Liver (tissue), 9 donors: Measurements from ENCODE around the gene ST7L. TPM values are rescaled to one million over a fixed set of nuclear protein-coding genes. Genes with fewer than 3 reads are reported as not detected.

Source experiments
- DNase-seq: peaks from one replicate; pipeline ENCODE4 v3.0.0-alpha.2; 2017; ENCODE audit warnings: low spot score
- H3K27ac ChIP-seq, 2 donors: one replicate each; pipeline ENCODE4 v1.7.0; 2013; ENCODE audit warnings: inconsistent platforms in 2 of 2, low read length in 2 of 2, control low read depth in 1 of 2, low read depth in 1 of 2, mild to moderate bottlenecking in 1 of 2
- H3K27me3 ChIP-seq, 4 donors: one replicate each; pipeline versions ENCODE4 v1.6.1 to v1.7.0; 2013; ENCODE audit warnings: low read length in 3 of 4, inconsistent platforms in 1 of 4, mild to moderate bottlenecking in 1 of 4, moderate library complexity in 1 of 4; ENCODE audit not compliant: control insufficient read depth in 4 of 4, insufficient read depth in 4 of 4
- H3K36me3 ChIP-seq, 4 donors: one replicate each; pipeline versions ENCODE4 v1.6.1 to v1.7.0; 2013; ENCODE audit warnings: low read length in 3 of 4, mild to moderate bottlenecking in 3 of 4, low read depth in 1 of 4, moderate library complexity in 1 of 4; ENCODE audit not compliant: control insufficient read depth in 4 of 4, insufficient read depth in 3 of 4
- H3K4me1 ChIP-seq, 4 donors: one replicate each; pipeline versions ENCODE4 v1.6.1 to v1.7.0; 2013; ENCODE audit warnings: low read length in 3 of 4, mild to moderate bottlenecking in 3 of 4, moderate library complexity in 1 of 4; ENCODE audit not compliant: control insufficient read depth in 4 of 4, insufficient read depth in 4 of 4
- H3K4me3 ChIP-seq, 3 donors: one replicate each; pipeline versions ENCODE4 v1.6.1 to v1.7.0; 2013; ENCODE audit warnings: low read length in 3 of 3, control low read depth in 1 of 3, low read depth in 1 of 3, mild to moderate bottlenecking in 1 of 3
- H3K9ac ChIP-seq, 2 donors: one replicate each; pipeline ENCODE4 v1.7.0; 2013; ENCODE audit warnings: low read length in 2 of 2, mild to moderate bottlenecking in 2 of 2, moderate library complexity in 2 of 2, control low read depth in 1 of 2, low read depth in 1 of 2
- H3K9me3 ChIP-seq, 4 donors: one replicate each; pipeline versions ENCODE4 v1.6.1 to v1.7.0; 2013; ENCODE audit warnings: low read length in 3 of 4; ENCODE audit not compliant: control insufficient read depth in 4 of 4
- EGR1 ChIP-seq, 2 donors: IDR thresholded peaks; 2 replicates each; pipeline ENCODE4 v1.6.1; 2016 to 2018; ENCODE audit warnings: antibody characterized with exemption in 2 of 2, low read depth in 2 of 2
- FOXA1 ChIP-seq: IDR thresholded peaks from 2 replicates; pipeline ENCODE4 v1.6.1; 2016; ENCODE audit warnings: antibody characterized with exemption
- FOXA2 ChIP-seq: IDR thresholded peaks from 2 replicates; pipeline ENCODE4 v1.6.1; 2016; ENCODE audit warnings: antibody characterized with exemption
- GABPA ChIP-seq, 2 donors: IDR thresholded peaks in 1 of 2; conservative IDR thresholded peaks in 1 of 2; 2 replicates each; pipeline ENCODE4 v1.6.1; 2016; ENCODE audit warnings: antibody characterized with exemption in 2 of 2, mild to moderate bottlenecking in 1 of 2, moderate library complexity in 1 of 2
- HNF4A ChIP-seq, 2 donors: conservative IDR thresholded peaks; 2 replicates each; pipeline ENCODE4 v1.6.1; 2016; ENCODE audit warnings: antibody characterized with exemption in 2 of 2, mild to moderate bottlenecking in 2 of 2
- HNF4G ChIP-seq: IDR thresholded peaks from 2 replicates; pipeline ENCODE4 v1.6.1; 2016; ENCODE audit warnings: antibody characterized with exemption
- JUND ChIP-seq, 2 donors: IDR thresholded peaks; 2 replicates each; pipeline ENCODE4 v1.6.1; 2016; ENCODE audit warnings: antibody characterized with exemption in 2 of 2
- NR2F2 ChIP-seq: IDR thresholded peaks from 2 replicates; pipeline ENCODE4 v1.6.1; 2016; ENCODE audit warnings: antibody characterized with exemption
- RAD21 ChIP-seq, 2 donors: IDR thresholded peaks; 2 replicates each; pipeline ENCODE4 v1.6.1; 2016; ENCODE audit warnings: antibody characterized with exemption in 2 of 2, mild to moderate bottlenecking in 2 of 2
- REST ChIP-seq: IDR thresholded peaks from 2 replicates; pipeline ENCODE4 v1.6.1; 2016; ENCODE audit warnings: antibody characterized with exemption, mild to moderate bottlenecking
- RXRA ChIP-seq, 2 donors: IDR thresholded peaks; 2 replicates each; pipeline ENCODE4 v1.6.1; 2017 to 2018; ENCODE audit warnings: antibody characterized with exemption in 2 of 2, mild to moderate bottlenecking in 1 of 2
- SP1 ChIP-seq: IDR thresholded peaks from 2 replicates; pipeline ENCODE4 v1.6.1; 2018; ENCODE audit warnings: antibody characterized with exemption, mild to moderate bottlenecking
- TAF1 ChIP-seq: conservative IDR thresholded peaks from 2 replicates; pipeline ENCODE4 v1.6.1; 2016; ENCODE audit warnings: antibody characterized with exemption, mild to moderate bottlenecking
- YY1 ChIP-seq: IDR thresholded peaks from 2 replicates; pipeline ENCODE4 v1.6.1; 2016; ENCODE audit warnings: antibody characterized with exemption, mild to moderate bottlenecking
- ZBTB33 ChIP-seq: IDR thresholded peaks from 2 replicates; pipeline ENCODE4 v1.6.1; 2016; ENCODE audit warnings: antibody characterized with exemption
- WGBS: extraction: QIAGEN DNeasy Blood & Tissue Kit; methylation state at CpG from one replicate; pipeline ENCODE4 v1.1.7; 2013; 5-methylcytosine and 5-hydroxymethylcytosine counted together
- polyA plus RNA-seq, 2 donors: library from polyadenylated mRNA; stranded (reverse) in 1 of 2; unstranded in 1 of 2; fragments of 200-250 nt in 1 of 2; fragments of >200 nt in 1 of 2; fragmentation: Nextera tagmentation in 1 of 2; extraction: Ambion mirVana in 1 of 2; gene quantifications; one replicate each; pipeline versions ENCODE4 v1.2.1 to v1.2.3, GENCODE V29; 2013 to 2015
- total RNA-seq, 2 donors: library from RNA; depleted of rRNA; stranded (reverse); fragments of >200 nt; gene quantifications; one replicate each; pipeline ENCODE4 v1.2.3, GENCODE V29; 2014
- TF ChIP-seq, protein P1 (sequence below): IDR thresholded peaks from 2 replicates; pipeline ENCODE4 v1.6.1; 2016; ENCODE audit warnings: antibody characterized with exemption
- TF ChIP-seq, protein P2 (sequence below): fragments of 150-350 bp; IDR thresholded peaks from 2 replicates; pipeline ENCODE4 v1.5.1; 2017; ENCODE audit warnings: improper control_type of control experiment, low read depth, low read length; ENCODE audit not compliant: missing input control
- donor health status: healthy.
- donor health status: healthy.
- donor health status: healthy.
- donor health status: healthy.
- donor health status: healthy.

ST7L gene
- total and polyA plus RNA-seq, 4 donors: 4.9 to 13.6 (median 9.5) TPM

DNA sequence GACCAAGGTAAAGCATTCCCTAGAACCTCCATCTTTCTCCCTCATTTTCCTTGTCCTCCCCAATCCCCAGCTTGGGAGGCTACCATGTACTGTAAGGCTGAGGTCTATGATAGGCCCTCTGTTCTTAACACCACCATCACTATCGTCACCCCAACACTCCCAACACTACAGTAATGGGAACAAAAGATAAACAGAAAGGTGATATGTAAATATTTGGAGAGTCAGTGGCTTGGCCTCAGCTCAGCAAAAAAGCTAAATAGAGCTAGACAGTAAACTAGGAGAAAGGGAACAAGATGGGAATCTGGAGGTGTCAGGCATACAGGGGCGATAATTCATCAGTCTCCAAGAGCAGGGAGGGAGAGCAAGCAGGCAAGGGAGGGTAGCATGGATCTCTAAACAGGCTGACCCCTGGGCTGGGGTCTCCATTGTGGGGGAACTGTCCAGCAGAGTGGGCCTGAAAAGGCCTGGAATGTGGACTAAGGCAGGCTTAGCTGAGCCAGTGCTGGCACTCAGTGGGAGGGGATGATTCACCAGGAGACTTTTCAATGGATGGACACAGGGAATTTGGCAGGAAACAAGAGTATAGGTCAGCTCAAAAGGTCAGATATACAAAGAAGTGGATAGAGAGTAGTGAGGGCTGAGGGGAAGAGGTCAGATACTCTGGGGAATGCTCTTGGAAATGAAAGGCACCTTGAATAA lies 103.5 kb downstream of the ST7L start:
- no peak overlapping the region for H3K4me3 ChIP-seq
- no peaks in the 10 kb centered on the region for H3K9me3 ChIP-seq
- peak; percentile 68 for TF ChIP-seq REST
- TF ChIP-seq HNF4A (conservative IDR thresholded peaks at IDR 0.05): no peak
- peak; percentile 39 for TF ChIP-seq NR2F2
- TF ChIP-seq RXRA (IDR thresholded peaks at IDR 0.05): no peak
- TF ChIP-seq TAF1: no peak
- WGBS: 55% methylated on average over 2 of the region's 2 CpGs
- H3K4me1 ChIP-seq: no peaks in the 10 kb centered on the region
- no peaks in the 10 kb centered on the region for H3K36me3 ChIP-seq
- H3K9ac ChIP-seq: no peak overlapping the region
- no peak for DNase-seq
- H3K27me3 ChIP-seq: no peaks in the 10 kb centered on the region
- no peak overlapping the region for H3K27ac ChIP-seq

- no peak for DNase-seq
- no peaks in the 10 kb centered on the region for H3K4me1 ChIP-seq
- TF ChIP-seq REST (no peak), YY1 (no peak), SP1 (no peak), RXRA (IDR thresholded peaks at IDR 0.05) (no peak), FOXA1 (no peak), FOXA2 (no peak), EGR1 (IDR thresholded peaks at IDR 0.05; ENCODE audit: low read depth in 2 of 2) (no peak), NR2F2 (no peak), ZBTB33 (no peak), RAD21 (IDR thresholded peaks at IDR 0.05) (no peak), HNF4A (conservative IDR thresholded peaks at IDR 0.05) (no peak), HNF4G (no peak), GABPA (IDR thresholded peaks at IDR 0.05 in 1 of 2, conservative IDR thresholded peaks at IDR 0.05 in 1 of 2) (no peak), JUND (IDR thresholded peaks at IDR 0.05) (no peak)
- TF ChIP-seq, protein P1, sequence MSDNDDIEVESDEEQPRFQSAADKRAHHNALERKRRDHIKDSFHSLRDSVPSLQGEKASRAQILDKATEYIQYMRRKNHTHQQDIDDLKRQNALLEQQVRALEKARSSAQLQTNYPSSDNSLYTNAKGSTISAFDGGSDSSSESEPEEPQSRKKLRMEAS: no peak
- TF ChIP-seq, protein P2, sequence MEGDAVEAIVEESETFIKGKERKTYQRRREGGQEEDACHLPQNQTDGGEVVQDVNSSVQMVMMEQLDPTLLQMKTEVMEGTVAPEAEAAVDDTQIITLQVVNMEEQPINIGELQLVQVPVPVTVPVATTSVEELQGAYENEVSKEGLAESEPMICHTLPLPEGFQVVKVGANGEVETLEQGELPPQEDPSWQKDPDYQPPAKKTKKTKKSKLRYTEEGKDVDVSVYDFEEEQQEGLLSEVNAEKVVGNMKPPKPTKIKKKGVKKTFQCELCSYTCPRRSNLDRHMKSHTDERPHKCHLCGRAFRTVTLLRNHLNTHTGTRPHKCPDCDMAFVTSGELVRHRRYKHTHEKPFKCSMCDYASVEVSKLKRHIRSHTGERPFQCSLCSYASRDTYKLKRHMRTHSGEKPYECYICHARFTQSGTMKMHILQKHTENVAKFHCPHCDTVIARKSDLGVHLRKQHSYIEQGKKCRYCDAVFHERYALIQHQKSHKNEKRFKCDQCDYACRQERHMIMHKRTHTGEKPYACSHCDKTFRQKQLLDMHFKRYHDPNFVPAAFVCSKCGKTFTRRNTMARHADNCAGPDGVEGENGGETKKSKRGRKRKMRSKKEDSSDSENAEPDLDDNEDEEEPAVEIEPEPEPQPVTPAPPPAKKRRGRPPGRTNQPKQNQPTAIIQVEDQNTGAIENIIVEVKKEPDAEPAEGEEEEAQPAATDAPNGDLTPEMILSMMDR: no peak
- H3K4me3 ChIP-seq: no peak overlapping the region
- peaks cover 0 to 5% (median 0%) of the 10 kb centered on the region in 4 donors for H3K27me3 ChIP-seq
- 97% methylated on average over 12 of the region's 12 CpGs for WGBS
- no peaks in the 10 kb centered on the region for H3K9me3 ChIP-seq
- H3K36me3 ChIP-seq: no peaks in the 10 kb centered on the region
- no peak overlapping the region for H3K27ac ChIP-seq
- no peak overlapping the region for H3K9ac ChIP-seq
These were observed 104.0 kb downstream of the ST7L start for GRCh38 chr1:112514901-112515300.
